ENCODE data around the gene MAFG.
A peak's percentile ranks its signal among the peaks of the same experiment; 100 is the strongest.

Gene MAFG

DNA sequence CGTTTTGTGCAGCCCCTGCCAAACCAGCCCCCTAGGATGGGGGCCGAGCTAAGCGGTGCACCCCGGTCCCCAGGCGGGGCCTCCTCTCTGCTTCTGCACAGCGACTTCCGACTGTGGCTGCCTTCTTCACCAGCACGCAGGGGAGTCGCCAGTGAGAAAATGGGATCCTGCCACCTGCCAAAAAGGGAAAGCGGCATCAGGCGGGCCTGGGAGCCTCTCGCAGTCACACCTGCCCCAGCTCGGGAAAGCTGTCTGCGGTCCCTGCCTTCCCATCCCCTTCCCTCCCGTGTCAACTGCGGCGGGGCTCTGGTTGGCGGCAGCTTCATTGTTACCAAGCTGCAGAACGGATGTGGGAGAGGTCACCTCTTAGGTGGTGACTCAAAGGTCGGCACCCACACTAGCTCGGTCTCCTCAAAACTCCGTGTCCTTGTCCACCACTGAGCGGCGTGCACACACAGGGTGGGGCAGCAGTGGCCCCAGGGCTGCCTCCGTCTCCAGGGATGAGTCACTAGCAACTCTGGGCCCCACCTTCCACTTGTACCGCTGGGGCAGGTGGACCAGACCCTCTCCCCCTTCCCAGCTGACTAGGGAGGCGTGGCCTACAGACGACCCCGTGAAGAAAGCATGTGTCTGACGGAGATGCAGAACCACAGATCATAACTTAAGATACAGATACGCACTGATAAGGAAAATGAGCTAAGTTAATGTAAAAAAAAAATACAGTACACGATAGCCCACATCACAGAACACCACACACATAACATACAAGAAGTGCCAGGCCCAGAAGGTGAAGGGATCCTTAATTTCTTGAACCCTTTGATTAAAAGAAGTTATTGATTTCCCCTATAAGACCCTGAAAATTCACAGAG, 14.9 kb downstream of the MAFG start:
- TF ChIP-seq, protein P1, sequence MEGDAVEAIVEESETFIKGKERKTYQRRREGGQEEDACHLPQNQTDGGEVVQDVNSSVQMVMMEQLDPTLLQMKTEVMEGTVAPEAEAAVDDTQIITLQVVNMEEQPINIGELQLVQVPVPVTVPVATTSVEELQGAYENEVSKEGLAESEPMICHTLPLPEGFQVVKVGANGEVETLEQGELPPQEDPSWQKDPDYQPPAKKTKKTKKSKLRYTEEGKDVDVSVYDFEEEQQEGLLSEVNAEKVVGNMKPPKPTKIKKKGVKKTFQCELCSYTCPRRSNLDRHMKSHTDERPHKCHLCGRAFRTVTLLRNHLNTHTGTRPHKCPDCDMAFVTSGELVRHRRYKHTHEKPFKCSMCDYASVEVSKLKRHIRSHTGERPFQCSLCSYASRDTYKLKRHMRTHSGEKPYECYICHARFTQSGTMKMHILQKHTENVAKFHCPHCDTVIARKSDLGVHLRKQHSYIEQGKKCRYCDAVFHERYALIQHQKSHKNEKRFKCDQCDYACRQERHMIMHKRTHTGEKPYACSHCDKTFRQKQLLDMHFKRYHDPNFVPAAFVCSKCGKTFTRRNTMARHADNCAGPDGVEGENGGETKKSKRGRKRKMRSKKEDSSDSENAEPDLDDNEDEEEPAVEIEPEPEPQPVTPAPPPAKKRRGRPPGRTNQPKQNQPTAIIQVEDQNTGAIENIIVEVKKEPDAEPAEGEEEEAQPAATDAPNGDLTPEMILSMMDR (IDR thresholded peaks at IDR 0.05) = no peak

DNA sequence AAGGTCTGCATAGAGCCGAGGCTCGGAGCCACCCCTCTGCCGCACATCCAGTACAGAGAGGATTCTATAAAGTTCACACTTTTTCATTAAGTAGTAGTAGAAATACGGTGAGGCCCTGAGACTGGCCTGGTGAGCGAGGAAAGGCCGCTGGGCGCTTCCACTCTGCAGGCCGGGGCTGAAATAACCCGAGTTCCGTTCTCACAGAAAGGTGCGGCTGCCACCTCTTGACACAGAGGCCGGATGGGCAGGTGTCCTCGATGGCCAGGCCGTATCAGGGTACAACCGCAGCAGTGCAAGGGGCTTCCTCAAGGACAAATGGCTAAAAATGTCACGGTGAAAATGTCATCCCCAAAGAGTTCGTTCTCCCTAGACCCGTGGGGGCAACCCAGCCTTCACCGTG, 15.6 kb downstream of the MAFG start:
- TF ChIP-seq, protein P1 (IDR thresholded peaks at IDR 0.05) = 0 out of 2 replicates have a peak, but pooled peaks have one; percentile 17

DNA sequence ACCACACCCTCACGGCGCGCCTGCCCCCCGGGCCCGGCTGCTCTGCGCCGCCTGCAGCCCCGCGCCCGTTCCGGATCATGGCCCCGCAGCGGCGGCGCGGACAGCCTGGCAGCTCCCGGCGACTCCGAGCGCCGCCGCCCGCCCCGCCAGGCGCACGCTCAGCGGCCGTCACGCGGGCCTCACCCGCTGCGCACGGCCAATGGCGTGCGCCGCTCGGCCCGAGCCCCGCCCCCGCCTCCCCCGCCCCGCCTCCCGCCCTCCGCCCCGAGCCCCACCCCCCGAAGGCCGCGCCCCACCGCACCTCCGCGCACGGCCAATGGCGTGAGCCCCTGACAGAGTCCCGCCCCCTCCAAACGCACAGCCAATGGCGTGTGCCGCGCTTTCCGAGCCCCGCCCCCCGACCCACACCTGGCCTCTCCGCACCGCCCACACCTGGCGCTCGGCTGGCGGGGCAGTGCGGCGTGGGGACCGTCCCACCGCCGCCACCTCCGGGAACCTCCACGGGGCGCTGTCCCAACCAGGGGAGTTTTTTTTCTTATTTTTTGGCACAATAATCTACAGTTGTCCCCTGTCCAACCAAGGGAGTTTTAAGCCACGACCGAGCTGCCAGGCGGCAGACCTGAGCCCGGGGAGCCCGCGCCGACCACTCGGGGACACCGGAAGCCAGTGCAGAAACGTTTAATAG, 16.1 kb downstream of the MAFG start, which contains the start of gene PCYT2:
TSS of gene PCYT2 (minus strand) at position 123 of the 685 bp plus-strand sequence. CDS start at position 79, 44 bp downstream.
- TF ChIP-seq, protein P1 (IDR thresholded peaks at IDR 0.05) = peak; percentile 48

DNA sequence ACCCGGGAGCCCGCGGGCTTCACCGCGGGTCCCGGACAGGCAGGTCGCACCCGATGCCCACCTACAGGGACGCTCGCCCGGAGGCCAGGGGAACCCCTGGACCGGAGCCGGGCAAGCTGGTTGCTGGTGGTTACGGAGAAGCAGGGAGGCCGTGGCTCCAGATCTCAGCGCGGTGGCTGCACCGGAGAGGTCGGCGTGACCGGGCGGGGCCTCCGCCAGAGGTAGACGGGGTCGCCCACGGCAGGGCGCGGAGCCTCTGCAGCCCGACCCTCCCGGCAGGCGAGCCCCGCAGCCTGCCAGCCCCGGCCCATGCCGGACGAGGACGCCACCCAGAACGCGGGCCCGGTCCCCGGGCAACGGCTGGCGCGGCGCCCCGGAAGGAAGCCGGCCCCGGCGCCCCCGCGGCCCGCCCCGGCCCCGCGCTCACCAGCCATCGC, 16.7 kb downstream of the MAFG start:
- TF ChIP-seq, protein P1 (IDR thresholded peaks at IDR 0.05) = no peak

DNA sequence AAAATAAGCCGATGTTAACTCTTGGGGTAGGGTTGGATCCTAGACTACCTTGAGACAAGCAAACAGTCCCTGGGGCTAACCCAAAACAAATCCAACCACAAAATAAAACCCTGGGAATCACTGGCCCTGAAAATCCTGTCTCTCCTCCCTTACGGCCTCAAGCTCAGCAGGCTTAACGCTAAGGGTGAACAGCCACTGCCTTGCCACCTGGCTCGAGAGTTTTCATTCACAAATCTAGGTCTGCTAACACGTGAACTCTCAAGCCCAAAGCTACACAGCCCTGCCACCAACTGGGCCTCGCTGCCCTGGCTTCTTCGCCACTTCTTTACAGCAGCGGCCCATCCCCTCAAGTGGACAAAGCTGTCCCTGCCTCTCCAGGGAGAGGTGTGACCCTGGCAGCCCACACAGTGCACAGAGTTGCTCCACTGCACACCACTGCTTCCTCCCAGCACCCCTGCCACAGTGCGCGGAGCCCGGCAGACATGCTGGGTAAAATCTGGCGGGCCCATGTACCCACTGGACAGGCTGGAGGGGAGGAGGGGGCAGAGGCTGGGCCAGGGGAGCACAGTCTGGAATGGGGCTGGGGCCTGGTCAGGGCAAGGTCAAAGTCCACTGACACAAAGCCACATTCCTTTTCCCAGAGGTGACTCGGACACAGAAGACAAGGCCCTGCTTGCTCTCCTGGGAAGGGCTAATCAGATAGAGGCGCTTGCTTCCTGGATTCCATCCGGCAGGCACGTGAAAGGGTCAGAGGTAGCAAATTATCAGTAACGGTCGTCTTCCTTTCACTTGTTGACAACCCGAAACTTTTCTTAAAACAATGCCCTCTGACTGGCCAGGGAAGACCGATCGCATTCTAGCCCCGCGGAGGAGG, 17.3 kb downstream of the MAFG start:
- TF ChIP-seq, protein P1 (IDR thresholded peaks at IDR 0.05) = no peak

DNA sequence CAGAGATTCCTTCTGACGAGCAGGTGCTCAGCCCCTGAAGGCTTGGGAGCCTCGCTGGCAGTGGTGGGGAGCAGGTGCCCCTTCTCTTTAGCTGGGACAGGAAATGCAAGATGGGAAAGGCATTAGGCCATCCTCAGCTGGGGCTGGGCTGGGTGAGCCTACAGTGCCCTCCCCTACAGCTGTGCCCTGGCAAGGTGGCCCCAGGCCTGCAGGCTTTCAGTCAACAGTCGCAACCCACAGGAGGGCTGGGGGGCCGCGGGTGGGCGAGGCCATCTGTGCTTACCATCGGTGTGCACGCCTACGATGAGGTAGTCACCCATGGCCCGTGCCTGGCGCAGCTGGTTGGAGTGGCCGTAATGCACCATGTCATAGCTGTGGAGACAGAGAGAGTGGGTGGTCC, 18.3 kb downstream of the MAFG start:
- TF ChIP-seq, protein P1 (IDR thresholded peaks at IDR 0.05) = no peak

DNA sequence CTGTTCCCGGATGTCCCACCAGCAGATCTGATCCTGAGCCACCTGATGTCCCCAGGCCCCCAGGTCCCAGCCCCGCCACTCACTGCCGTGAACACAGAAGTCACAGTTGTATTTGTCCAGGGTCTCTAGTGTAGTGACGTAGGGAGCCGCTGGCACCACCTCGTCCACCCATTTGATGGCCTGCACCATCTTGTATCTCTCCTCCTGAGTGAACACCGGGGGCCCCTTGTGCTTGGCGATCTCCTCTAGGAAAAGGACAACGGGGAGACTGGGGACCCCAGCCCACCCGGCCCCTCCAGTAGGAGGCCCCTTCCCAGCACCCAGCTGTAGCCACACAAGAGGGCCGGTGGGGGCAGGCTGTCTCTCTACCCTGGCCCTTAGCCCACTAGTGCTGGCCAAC, 18.7 kb downstream of the MAFG start:
- TF ChIP-seq, protein P1 (IDR thresholded peaks at IDR 0.05) = no peak

All from LNCAP (cell line).